HG03571 (cell line): Measurements from ENCODE around the gene IL1B.

Experiments used
- ATAC-seq: cut with Tn5 transposase; IDR thresholded peaks from one replicate; pipeline ENCODE4 v1.9.1; 2021; ENCODE audit not compliant: unreplicated experiment

IL1B gene

DNA sequence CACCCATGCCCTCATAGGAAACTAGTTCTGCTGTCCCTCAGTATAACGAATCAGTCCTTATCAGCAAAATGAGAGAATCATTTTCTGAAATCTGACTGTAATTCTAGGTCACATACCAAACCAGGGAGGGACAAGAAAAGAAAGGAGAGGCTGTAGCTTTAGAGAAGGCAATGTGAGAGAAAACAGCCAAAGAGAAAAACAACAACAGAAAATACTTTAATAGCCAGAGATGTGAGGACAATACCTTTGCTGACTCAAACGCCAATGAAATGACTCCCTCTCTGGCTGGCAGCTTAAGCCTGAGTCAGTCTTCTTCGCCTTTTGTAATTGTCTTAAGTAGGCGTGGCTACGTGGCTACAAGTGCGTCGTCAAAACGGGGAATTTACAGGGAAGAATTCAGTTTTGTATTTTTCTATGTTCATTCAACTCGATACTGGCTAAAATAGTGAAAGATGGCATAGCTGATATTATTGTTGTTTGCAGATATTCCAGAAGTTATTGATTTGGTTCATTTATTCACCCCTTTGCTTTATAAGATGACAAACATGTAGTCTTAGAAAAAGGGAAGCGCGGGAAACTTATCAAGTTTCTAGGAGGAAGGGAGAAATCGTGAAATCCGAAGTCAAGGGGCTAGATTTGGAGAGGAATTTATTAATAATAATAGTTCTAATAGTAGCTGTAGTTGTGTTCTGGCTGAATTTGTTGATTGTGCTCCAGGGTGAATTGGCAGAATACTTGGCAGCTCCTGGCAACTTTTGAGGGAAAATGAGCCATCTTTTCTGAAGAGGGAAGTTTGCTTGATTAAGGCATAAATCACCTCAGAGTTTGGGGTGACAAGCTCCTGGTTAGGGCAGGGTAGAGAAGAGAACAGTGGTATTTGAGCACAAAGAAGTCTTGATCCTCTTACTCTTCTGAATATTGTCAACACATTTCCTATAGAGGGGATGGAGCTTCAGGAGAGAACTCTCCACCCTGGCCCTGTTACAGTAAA is 52.1 kb downstream of the IL1B start, which contains the start of gene IL1A:
Gene IL1A, minus strand, starts transcription at position 295 of the 991 bp plus-strand sequence. CDS start 723 bp downstream, outside the sequence.
- no peak for ATAC-seq

DNA sequence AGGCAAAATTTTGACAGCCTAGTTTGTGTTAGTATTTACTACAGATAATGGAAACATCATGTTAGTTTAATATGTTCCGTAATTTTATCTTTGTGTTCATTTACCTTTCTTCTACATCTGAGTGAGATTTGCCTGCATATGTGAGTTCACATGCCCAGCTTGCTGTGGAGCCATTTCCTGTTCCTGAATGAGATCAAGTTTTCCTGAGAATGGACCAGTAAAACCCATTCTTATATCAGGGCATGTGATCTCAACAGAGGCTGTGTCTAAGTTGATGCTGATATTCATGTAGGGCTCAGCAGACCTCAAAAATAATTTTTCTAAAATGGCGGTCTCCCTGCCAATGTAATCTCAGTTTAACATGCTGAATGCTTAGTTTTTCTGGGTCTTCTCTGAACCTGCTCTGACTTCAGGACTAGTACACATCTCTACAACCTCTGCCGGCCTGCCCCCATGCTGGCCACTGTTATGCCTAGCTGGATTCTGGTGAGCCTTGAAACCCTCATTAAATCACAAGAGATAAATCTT is 53.3 kb downstream of the IL1B start:
- no peak for ATAC-seq

- peak; percentile 73 for ATAC-seq
Observed at GRCh38 chr2:112782234-112782799, 54.3 kb downstream of the IL1B start.
